Large intestine (tissue), 3 donors: ENCODE measurements around the gene AKR1A1. TPM values are rescaled to one million over a fixed set of nuclear protein-coding genes. Genes with fewer than 3 reads are reported as not detected.

Experiments
- DNase-seq, 2 donors: peaks; one replicate each; pipeline versions ENCODE4 v3.0.0 to v3.0.0-alpha.2; 2013
- H3K27ac ChIP-seq: one replicate; pipeline ENCODE4 v1.5.1; 2013; ENCODE audit warnings: low read length
- H3K27me3 ChIP-seq: 2 replicates; pipeline ENCODE4 v1.6.1; 2013; ENCODE audit warnings: low read length; ENCODE audit not compliant: control insufficient read depth, insufficient read depth
- H3K36me3 ChIP-seq: 2 replicates; pipeline ENCODE4 v1.6.1; 2013; ENCODE audit warnings: low read length; ENCODE audit not compliant: control insufficient read depth, insufficient read depth
- H3K4me1 ChIP-seq: one replicate; pipeline ENCODE4 v1.6.1; 2013; ENCODE audit warnings: low read length; ENCODE audit not compliant: control insufficient read depth, insufficient read depth
- H3K4me3 ChIP-seq: one replicate; pipeline ENCODE4 v1.5.1; 2013; ENCODE audit warnings: low read length
- H3K9me3 ChIP-seq: one replicate; pipeline ENCODE4 v1.6.1; 2013; ENCODE audit warnings: mild to moderate bottlenecking, low read depth, low read length, moderate library complexity; ENCODE audit not compliant: control insufficient read depth
- WGBS: methylation state at CpG from one replicate; pipeline ENCODE4 v1.1.5; 2013; ENCODE audit warnings: low lambda C conversion rate; ENCODE audit not compliant: insufficient coverage; 5-methylcytosine and 5-hydroxymethylcytosine counted together
- polyA plus RNA-seq: library from polyadenylated mRNA; unstranded; fragments of 120-200 nt; gene quantifications from one replicate; pipeline ENCODE4 v1.2.1, GENCODE V29; 2013

Gene AKR1A1
- polyA plus RNA-seq, 1 donor = 256 TPM

GRCh38 chr1:45541193-45541592 is 9.4 kb upstream of the AKR1A1 start:
- no peak overlapping the region for H3K4me3 ChIP-seq
- WGBS = no CpG with 5 or more reads among the region's 1 CpG

DNA sequence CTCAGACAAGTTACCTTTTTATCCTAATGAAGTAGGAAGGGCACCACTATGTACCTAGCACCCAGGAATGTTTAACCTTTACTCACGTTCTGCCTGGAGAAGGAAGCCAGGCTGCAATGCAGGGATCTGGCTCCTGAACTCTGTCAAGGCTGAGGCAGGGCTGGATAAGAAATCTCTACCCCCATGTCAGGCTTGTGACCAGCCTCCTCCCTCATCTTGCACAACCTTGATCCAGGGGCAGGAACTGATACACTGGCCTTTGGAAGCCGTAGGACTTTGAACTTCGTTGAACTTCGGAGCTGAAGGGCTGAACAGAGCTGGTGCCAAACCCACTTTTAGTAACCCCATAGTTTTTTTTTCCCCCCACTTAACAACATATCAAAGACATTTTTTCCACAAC is 8.0 kb upstream of the AKR1A1 start:
- Histone ChIP-seq H3K27ac (peak overlapping the region; percentile 76), H3K4me3 (no peak overlapping the region), H3K27me3 (no peaks in the 10 kb centered on the region), H3K36me3 (no peaks in the 10 kb centered on the region), H3K4me1 (peaks cover 41% of the 10 kb centered on the region), H3K9me3 (no peaks in the 10 kb centered on the region)
- WGBS = 20% methylated on average over 1 of the region's 4 CpGs
- DNase-seq = peak; percentile 95 to 98

More at GRCh38 chr1:45541193-45541592, 9.4 kb upstream of the AKR1A1 start:
- Histone ChIP-seq H3K36me3 (no peaks in the 10 kb centered on the region), H3K27ac (no peak overlapping the region), H3K27me3 (no peaks in the 10 kb centered on the region), H3K9me3 (no peaks in the 10 kb centered on the region), H3K4me1 (peaks cover 41% of the 10 kb centered on the region)
- DNase-seq = no peak

GRCh38 chr1:45543581-45544417 is 6.8 kb upstream of the AKR1A1 start:
- Histone ChIP-seq H3K27me3 (no peaks in the 10 kb centered on the region), H3K27ac (peak overlapping the region; percentile 76), H3K4me3 (no peak overlapping the region), H3K36me3 (no peaks in the 10 kb centered on the region), H3K9me3 (no peaks in the 10 kb centered on the region), H3K4me1 (peaks cover 41% of the 10 kb centered on the region)
- peak; percentile 71 to 81 for DNase-seq
- WGBS = no CpG with 5 or more reads among the region's 8 CpGs

GRCh38 chr1:45544530-45544929 is 6.1 kb upstream of the AKR1A1 start:
- peaks cover 41% of the 10 kb centered on the region for H3K4me1 ChIP-seq
- DNase-seq = no peak
- no peaks in the 10 kb centered on the region for H3K36me3 ChIP-seq
- H3K27me3 ChIP-seq = no peaks in the 10 kb centered on the region
- no peak overlapping the region for H3K4me3 ChIP-seq
- H3K9me3 ChIP-seq = no peaks in the 10 kb centered on the region
- WGBS = no CpG with 5 or more reads among the region's 4 CpGs
- H3K27ac ChIP-seq = peak overlapping the region; percentile 77

GRCh38 chr1:45545019-45545493 is 5.6 kb upstream of the AKR1A1 start:
- no CpG with 5 or more reads among the region's 6 CpGs for WGBS
- no peaks in the 10 kb centered on the region for H3K27me3 ChIP-seq
- no peaks in the 10 kb centered on the region for H3K9me3 ChIP-seq
- H3K4me3 ChIP-seq = no peak overlapping the region
- H3K27ac ChIP-seq = peak overlapping the region; percentile 77
- H3K4me1 ChIP-seq = peaks cover 41% of the 10 kb centered on the region
- peak in 1 of 2 donors; percentile 73 for DNase-seq
- H3K36me3 ChIP-seq = no peaks in the 10 kb centered on the region

DNA sequence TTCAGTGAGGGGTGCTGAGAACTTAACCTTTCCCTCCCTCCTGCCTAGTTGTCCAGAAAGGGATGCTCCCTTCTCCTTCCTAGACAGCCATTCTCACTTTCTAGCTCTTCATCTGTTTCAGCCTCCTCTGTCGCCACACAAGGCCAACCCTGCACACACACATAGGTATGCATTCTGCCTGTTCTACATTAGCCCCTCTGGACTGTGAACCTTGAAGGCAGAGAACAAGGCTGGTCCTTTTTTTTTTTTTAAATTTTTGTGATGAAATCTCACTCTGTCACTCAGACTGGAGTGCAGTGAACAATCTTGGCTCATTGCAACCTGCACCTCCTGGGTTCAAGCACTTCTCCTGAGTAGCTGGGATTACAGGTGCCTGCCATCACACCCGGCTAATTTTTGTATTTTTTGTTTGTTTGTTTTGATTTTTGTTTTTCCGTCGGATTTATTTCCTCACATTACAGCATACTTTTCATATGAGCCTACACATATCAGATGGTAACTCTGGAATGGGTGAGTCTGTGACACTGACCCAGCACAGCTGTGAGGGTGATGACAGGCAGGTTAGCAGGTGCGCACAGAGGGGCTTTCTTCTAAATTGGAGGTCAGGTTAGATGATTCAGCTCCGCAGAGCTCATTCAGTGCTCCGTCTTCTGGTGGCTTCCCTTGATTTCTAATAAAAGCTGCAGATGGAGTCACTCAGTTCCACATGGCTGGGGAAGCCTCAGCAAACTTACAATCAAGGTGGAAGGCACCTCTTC is 4.9 kb upstream of the AKR1A1 start:
- H3K27ac ChIP-seq = peak overlapping the region; percentile 77
- no peaks in the 10 kb centered on the region for H3K36me3 ChIP-seq
- peaks cover 45% of the 10 kb centered on the region for H3K4me1 ChIP-seq
- no peaks in the 10 kb centered on the region for H3K27me3 ChIP-seq
- WGBS = 100% methylated on average over 1 of the region's 7 CpGs
- no peak overlapping the region for H3K4me3 ChIP-seq
- DNase-seq = peak; percentile 65 to 84
- no peaks in the 10 kb centered on the region for H3K9me3 ChIP-seq

DNA sequence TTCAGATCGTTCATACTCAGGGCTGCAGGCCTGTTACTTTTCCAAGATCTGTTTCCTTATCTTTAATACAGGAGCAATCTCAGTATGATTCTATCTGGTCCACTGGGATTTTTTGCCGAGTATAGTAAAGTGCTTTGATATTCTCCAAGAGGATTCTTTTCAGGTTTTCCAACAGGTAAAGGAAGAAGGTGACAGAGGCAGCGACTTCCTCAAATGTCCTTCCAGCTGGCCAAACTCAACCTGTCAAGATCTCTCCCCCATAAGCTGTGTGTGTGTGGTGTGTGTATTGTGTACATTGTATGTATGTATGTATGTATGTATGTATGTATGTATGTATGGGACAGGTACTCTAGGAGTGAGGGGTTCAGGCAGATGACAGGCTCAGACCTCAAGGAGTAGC is 1.1 kb downstream of the AKR1A1 start:
- H3K36me3 ChIP-seq = peaks cover 21% of the 10 kb centered on the region
- H3K4me1 ChIP-seq = peaks cover 13% of the 10 kb centered on the region
- H3K27me3 ChIP-seq = no peaks in the 10 kb centered on the region
- H3K9me3 ChIP-seq = no peaks in the 10 kb centered on the region
- H3K4me3 ChIP-seq = peak overlapping the region; percentile 78
- peak overlapping the region; percentile 89 for H3K27ac ChIP-seq
- WGBS = no CpG with 5 or more reads among the region's 3 CpGs
- DNase-seq = no peak

GRCh38 chr1:45552331-45552730 is 1.7 kb downstream of the AKR1A1 start:
- peak overlapping the region; percentile 89 for H3K27ac ChIP-seq
- peak; percentile 70 to 83 for DNase-seq
- no peaks in the 10 kb centered on the region for H3K9me3 ChIP-seq
- no CpG with 5 or more reads among the region's 1 CpG for WGBS
- H3K4me3 ChIP-seq = peak overlapping the region; percentile 78
- no peaks in the 10 kb centered on the region for H3K27me3 ChIP-seq
- peaks cover 13% of the 10 kb centered on the region for H3K4me1 ChIP-seq
- peaks cover 22% of the 10 kb centered on the region for H3K36me3 ChIP-seq

GRCh38 chr1:45554198-45554597 is 3.6 kb downstream of the AKR1A1 start:
- no peak for DNase-seq
- Histone ChIP-seq H3K36me3 (peaks cover 24% of the 10 kb centered on the region), H3K27ac (no peak overlapping the region), H3K4me3 (no peak overlapping the region), H3K27me3 (no peaks in the 10 kb centered on the region), H3K4me1 (peaks cover 13% of the 10 kb centered on the region), H3K9me3 (no peaks in the 10 kb centered on the region)
- WGBS = no CpG with 5 or more reads among the region's 6 CpGs

- H3K27ac ChIP-seq = no peak overlapping the region
- no peaks in the 10 kb centered on the region for H3K27me3 ChIP-seq
- H3K4me1 ChIP-seq = peaks cover 17% of the 10 kb centered on the region
- DNase-seq = no peak
- H3K9me3 ChIP-seq = no peaks in the 10 kb centered on the region
- no peak overlapping the region for H3K4me3 ChIP-seq
- WGBS = no CpG with 5 or more reads among the region's 3 CpGs
- H3K36me3 ChIP-seq = peaks cover 43% of the 10 kb centered on the region
Measured at GRCh38 chr1:45557422-45557944, 6.9 kb downstream of the AKR1A1 start.
